ENCODE results near the gene RXRA.

RXRA gene

DNA sequence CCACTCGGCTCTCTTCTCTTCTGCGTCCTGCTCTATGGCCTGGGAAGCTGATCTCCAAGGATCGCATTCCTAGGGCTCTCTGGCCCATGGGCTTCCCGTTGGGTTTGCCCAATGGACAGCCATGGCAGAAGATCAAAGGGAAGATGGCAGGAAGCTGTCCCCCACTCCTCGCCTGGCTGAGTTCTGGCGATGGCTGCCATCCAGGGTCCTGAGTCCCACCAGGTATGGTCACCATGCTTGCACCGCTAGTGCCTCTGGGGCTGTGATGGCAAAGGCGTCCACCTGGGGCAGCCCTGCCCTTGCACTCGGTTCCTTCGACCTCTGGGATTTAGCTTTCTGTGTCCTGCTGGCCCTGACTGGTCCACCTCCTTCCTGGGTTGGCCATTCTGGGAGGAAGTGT lies 156.0 kb downstream of the RXRA start:
- no peak for DNase-seq (ENCODE audit: low read depth)
- TF ChIP-seq, protein P1, sequence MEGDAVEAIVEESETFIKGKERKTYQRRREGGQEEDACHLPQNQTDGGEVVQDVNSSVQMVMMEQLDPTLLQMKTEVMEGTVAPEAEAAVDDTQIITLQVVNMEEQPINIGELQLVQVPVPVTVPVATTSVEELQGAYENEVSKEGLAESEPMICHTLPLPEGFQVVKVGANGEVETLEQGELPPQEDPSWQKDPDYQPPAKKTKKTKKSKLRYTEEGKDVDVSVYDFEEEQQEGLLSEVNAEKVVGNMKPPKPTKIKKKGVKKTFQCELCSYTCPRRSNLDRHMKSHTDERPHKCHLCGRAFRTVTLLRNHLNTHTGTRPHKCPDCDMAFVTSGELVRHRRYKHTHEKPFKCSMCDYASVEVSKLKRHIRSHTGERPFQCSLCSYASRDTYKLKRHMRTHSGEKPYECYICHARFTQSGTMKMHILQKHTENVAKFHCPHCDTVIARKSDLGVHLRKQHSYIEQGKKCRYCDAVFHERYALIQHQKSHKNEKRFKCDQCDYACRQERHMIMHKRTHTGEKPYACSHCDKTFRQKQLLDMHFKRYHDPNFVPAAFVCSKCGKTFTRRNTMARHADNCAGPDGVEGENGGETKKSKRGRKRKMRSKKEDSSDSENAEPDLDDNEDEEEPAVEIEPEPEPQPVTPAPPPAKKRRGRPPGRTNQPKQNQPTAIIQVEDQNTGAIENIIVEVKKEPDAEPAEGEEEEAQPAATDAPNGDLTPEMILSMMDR (conservative IDR thresholded peaks at IDR 0.05; ENCODE audit: low read length) = no peak
- H3K4me3 ChIP-seq (ENCODE audit: low read length) = no peak overlapping the region

DNA sequence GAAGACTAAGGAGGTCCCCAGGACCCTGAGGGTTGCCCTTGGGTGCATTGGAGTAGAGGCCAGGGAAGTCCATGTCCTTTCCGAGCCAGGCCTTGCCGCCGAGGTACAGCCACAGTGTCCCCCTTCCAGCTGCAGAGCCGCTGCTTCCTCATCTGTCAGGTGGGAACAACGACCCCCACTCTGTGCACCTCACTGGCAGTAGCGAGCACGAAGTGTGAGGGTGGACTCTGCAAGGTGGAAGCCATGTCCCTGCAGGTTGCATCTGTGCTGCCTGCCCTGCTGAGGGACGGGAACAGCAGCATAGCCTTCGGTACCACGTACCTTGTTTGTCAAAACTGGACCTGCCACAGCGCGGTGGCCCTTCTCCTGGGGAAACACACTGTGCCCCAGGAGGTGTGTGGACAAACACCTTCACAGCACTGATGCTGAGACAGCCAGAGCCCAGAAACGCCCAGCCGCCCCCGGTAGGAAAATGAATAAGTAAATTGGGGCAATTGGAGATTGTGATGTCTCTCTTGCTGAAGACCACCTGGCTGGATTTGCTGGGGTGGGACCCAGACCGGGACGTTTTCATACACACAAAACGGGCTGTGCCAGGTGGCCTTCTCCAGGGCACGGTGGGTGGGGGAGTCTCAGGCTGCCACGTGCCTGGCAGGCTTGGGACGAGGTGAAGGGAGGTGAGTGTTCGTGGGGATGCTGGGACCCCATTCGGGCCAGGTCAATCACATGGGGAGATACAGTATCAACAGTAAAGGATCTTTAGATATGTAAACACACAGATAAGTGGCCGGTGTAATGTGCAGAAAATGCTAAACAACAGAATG lies 157.3 kb downstream of the RXRA start:
- TF ChIP-seq, protein P1 (conservative IDR thresholded peaks at IDR 0.05; ENCODE audit: low read length) = no peak
- no peak overlapping the region for H3K4me3 ChIP-seq (ENCODE audit: low read length)
- no peak for DNase-seq (ENCODE audit: low read depth)

DNA sequence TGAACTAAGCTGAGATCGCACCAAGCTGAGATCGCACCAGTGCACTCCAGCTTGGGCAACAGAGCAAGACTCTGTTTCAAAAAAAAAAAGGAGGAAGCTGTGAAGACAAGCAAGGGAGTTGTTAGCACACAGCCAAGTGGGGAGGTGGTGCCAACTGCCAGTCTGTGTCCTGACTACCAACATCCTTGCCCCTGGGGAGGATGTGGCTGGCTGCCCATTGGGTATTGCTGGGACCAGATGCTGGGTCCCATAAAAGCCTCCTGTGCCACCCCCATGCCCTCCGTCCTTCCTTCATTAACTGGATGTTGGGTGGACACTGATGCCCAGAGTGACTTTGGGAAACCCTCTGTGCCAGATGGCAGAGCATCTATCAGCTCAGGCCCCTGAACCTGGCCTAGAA lies 158.2 kb downstream of the RXRA start:
- no peak overlapping the region for H3K4me3 ChIP-seq (ENCODE audit: low read length)
- no peak for DNase-seq (ENCODE audit: low read depth)
- TF ChIP-seq, protein P1 (conservative IDR thresholded peaks at IDR 0.05; ENCODE audit: low read length) = no peak

DNA sequence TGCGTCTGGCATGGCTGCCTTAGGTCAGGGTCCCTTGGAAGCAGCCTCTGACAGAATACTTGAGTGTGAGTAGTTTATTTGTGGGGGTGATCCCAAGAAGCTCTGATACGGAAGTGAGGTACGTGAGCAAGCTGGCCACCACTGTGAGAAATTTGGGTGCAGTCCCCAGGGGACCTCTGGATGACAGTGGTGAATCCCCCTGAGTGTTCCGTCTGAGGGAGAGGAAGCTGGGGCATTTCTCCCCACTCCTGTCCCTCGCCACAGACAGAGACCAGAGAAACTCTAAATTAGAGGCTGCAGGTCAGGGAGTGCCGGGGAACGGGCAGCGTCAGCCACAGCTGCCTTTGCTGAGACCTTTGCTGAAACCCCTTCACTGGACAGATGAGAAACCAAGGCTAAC lies 159.4 kb downstream of the RXRA start:
- TF ChIP-seq, protein P1 (conservative IDR thresholded peaks at IDR 0.05; ENCODE audit: low read length) = no peak
- DNase-seq (ENCODE audit: low read depth) = no peak
- no peak overlapping the region for H3K4me3 ChIP-seq (ENCODE audit: low read length)

DNA sequence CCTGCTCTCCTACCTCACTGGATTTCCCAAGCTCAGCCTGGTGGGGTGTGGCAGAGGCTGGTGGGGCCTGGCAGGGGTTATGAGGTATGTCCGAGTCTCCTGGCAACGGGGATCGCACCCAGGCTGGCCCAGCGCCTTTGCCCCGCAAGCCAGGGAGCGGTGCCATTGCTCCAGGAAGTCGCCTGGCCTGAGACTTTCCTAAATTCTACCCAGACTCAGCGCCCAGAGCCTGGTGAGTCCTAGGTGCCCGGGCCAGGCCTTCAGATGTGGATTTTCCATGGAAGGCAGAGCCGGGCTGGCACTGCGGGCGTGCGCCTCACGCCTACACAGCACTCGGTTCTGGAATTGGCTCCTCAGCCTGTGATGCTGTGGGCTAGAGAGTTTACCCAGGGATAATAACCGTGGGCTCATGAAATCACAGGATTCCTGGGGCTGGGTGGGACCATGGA lies 159.9 kb downstream of the RXRA start:
- DNase-seq (ENCODE audit: low read depth) = no peak
- TF ChIP-seq, protein P1 (conservative IDR thresholded peaks at IDR 0.05; ENCODE audit: low read length) = no peak
- no peak overlapping the region for H3K4me3 ChIP-seq (ENCODE audit: low read length)

DNA sequence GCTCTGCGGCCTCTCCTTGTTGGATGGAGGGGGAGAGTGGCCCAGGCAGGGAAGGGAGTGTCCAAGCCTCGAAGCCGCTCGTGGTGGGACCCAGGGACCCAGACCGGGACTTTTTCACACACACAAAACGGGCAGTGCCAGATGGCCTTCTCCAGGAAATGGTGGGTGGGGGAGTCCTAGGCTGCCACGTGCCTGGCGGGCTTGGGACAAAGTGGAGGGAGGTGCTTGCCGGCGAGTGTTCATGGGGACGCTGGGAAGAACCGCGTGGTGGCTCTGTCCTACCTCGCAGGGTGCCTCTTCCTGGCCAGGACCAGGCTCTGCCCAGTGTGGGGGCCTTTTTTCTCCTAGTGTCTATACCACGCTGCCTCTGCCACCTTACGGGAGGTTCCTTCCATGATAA lies 160.3 kb downstream of the RXRA start:
- no peak overlapping the region for H3K4me3 ChIP-seq (ENCODE audit: low read length)
- TF ChIP-seq, protein P1 (conservative IDR thresholded peaks at IDR 0.05; ENCODE audit: low read length) = no peak
- DNase-seq (ENCODE audit: low read depth) = no peak
